ENCODE measurements around the gene SARS1. TPM values are rescaled to one million over a fixed set of nuclear protein-coding genes. Genes with fewer than 3 reads are reported as not detected.
A peak's percentile ranks its signal among the peaks of the same experiment; 100 is the strongest.

SARS1 gene
- total RNA-seq, 1 donor = 235 TPM

DNA sequence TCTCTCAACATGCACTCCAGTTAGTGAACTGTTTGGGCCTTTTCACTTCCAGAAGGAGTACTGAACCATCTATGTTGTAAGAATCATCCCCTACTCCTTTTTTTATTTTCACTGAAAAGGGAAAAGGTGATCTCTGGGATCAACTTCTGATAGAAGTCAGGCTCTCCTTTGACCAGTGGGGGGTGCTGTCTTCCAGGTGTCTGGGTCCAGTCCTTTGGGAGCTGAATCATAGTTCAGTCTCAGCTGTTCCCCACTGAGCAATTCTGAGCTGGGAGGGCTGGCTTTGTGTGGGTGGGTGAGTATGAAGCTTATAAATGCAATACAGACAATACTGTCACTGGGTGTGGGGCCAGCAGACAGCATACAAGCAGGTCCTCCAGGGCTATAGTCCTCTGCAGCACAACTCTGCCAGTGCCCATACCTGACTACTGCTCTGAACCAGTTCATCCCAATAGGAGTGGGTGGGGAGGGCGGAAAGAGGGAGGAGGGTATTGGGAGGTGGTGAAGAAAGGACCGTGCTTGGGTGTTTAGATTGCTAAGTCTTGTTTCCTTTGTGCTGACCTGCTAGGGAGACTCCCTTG lies 12.5 kb upstream of the SARS1 start:
- H3K4me3 ChIP-seq (ENCODE audit: low read depth, low read length) = no peak overlapping the region
- DNase-seq (ENCODE audit: low read depth) = peak; percentile 63

DNA sequence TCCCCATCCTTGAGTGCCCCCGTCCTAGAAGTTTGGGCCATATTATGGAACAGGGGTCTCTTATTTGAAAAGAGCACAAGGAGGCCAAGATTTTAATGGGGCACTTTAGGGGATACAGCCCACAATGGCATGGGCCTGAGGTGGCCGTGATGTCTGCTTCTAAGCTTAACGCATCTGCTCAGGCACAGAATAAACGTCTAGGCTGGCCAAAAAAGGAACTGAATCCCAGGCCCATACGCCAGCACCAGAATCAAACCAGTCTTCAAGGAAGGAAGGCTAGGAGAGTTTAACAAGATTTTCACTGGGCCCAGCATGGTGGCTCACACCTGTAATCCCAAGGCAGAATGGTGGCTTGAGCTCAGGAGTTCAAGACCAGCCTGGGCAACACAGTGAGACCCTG lies 9.2 kb upstream of the SARS1 start:
- no peak for TF ChIP-seq CTCF (IDR thresholded peaks at IDR 0.05; ENCODE audit: insufficient read depth, low read depth, low read length)
- no peak for DNase-seq (ENCODE audit: low read depth)
- H3K4me3 ChIP-seq (ENCODE audit: low read depth, low read length) = no peak overlapping the region

More for the DNA sequence above, 12.5 kb upstream of the SARS1 start:
- TF ChIP-seq CTCF (IDR thresholded peaks at IDR 0.05; ENCODE audit: insufficient read depth, low read depth, low read length) = peak; percentile 76

GRCh38 chr1:109206339-109206738 lies 7.4 kb upstream of the SARS1 start:
- no peak for TF ChIP-seq CTCF (IDR thresholded peaks at IDR 0.05; ENCODE audit: insufficient read depth, low read depth, low read length)
- DNase-seq (ENCODE audit: low read depth) = no peak
- H3K4me3 ChIP-seq (ENCODE audit: low read depth, low read length) = no peak overlapping the region

- DNase-seq (ENCODE audit: low read depth) = no peak
- TF ChIP-seq CTCF (IDR thresholded peaks at IDR 0.05; ENCODE audit: insufficient read depth, low read depth, low read length) = no peak
These were observed 6.1 kb upstream of the SARS1 start for GRCh38 chr1:109207467-109208103.

GRCh38 chr1:109208394-109208793 lies 5.3 kb upstream of the SARS1 start:
- no peak for TF ChIP-seq CTCF (IDR thresholded peaks at IDR 0.05; ENCODE audit: insufficient read depth, low read depth, low read length)
- no peak overlapping the region for H3K4me3 ChIP-seq (ENCODE audit: low read depth, low read length)
- DNase-seq (ENCODE audit: low read depth) = no peak

More at GRCh38 chr1:109207467-109208103, 6.1 kb upstream of the SARS1 start:
- H3K4me3 ChIP-seq (ENCODE audit: low read depth, low read length) = no peak overlapping the region

DNA sequence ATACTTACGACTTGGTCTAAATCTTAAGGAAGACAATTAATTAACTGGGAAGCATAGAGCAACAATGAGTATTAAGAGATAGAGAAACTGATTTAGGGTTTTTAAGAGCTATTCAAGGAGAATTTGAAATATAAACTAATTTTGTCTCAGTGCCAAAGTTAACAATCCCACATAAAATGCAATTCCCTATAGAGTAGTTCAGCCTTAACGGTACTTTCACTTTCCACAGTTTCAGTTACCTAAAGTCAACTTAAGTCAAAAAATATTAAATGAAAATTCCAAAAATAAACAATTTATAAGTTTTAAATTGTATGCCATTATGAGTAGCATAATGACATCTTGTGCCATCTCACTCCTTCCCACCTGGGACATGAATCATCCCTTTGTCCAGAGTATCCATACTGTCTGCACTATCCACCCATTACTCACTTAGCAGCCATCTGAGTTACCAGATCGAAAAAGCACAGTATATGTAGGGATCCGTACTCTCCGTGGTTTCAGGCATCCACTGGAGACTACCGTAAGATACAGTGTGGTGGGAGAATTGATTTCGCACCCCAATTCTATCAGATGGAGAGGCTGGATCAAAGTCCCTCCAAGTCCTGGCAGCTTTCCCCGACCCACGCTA lies 4.8 kb upstream of the SARS1 start:
- TF ChIP-seq CTCF (IDR thresholded peaks at IDR 0.05; ENCODE audit: insufficient read depth, low read depth, low read length) = no peak
- DNase-seq (ENCODE audit: low read depth) = peak; percentile 31
- no peak overlapping the region for H3K4me3 ChIP-seq (ENCODE audit: low read depth, low read length)

All from fibroblast of villous mesenchyme (primary cell).